ENCODE data around the gene RNF150. TPM values are rescaled to one million over a fixed set of nuclear protein-coding genes. Genes with fewer than 3 reads are reported as not detected.
A peak's percentile ranks its signal among the peaks of the same experiment; 100 is the strongest.

RNF150 gene
- total RNA-seq, 1 donor from 2014 or later = 15.0 TPM

- DNase-seq = no peak
These were observed 226.0 kb downstream of the RNF150 start for GRCh38 chr4:140906993-140907962.

- no peak for DNase-seq
These were observed 228.4 kb downstream of the RNF150 start for GRCh38 chr4:140904904-140905303.

- DNase-seq = peak; percentile 52
These were observed 229.5 kb downstream of the RNF150 start for GRCh38 chr4:140903522-140904475.

- DNase-seq = no peak
These were observed 231.4 kb downstream of the RNF150 start for GRCh38 chr4:140901736-140902336.

- DNase-seq = peak; percentile 94
These were observed 239.3 kb downstream of the RNF150 start for GRCh38 chr4:140893939-140894338.

- no peak for DNase-seq
These were observed 245.2 kb downstream of the RNF150 start for GRCh38 chr4:140888054-140888453.

- no peak for DNase-seq
These were observed 245.8 kb downstream of the RNF150 start for GRCh38 chr4:140887467-140887866.

- peak; percentile 56 for DNase-seq
These were observed 248.7 kb downstream of the RNF150 start for GRCh38 chr4:140884431-140885058.

- DNase-seq = no peak
These were observed 255.5 kb downstream of the RNF150 start for GRCh38 chr4:140877781-140878180.

GRCh38 chr4:140876615-140877364 is 256.5 kb downstream of the RNF150 start:
- peak; percentile 77 for DNase-seq

GRCh38 chr4:140875746-140876452 is 257.4 kb downstream of the RNF150 start:
- peak; percentile 63 for DNase-seq

GRCh38 chr4:140874056-140874455 is 259.2 kb downstream of the RNF150 start:
- no peak for DNase-seq

- peak; percentile 81 for DNase-seq
These were observed 261.9 kb downstream of the RNF150 start for GRCh38 chr4:140871368-140871767.

GRCh38 chr4:140870427-140870826 is 262.8 kb downstream of the RNF150 start:
- DNase-seq = no peak

GRCh38 chr4:140869446-140869845 is 263.8 kb downstream of the RNF150 start:
- no peak for DNase-seq

- no peak for DNase-seq
These were observed 265.9 kb downstream of the RNF150 start for GRCh38 chr4:140867356-140867755.

GRCh38 chr4:140866492-140867005 is 266.7 kb downstream of the RNF150 start:
- DNase-seq = no peak

GRCh38 chr4:140865253-140866217 is 267.7 kb downstream of the RNF150 start:
- no peak for DNase-seq

GRCh38 chr4:140863197-140863596 is 270.1 kb downstream of the RNF150 start:
- no peak for DNase-seq

Measured in skin of body (tissue), 2 donors.